GM12878 (cell line): ENCODE data around the gene TCIRG1. TPM values are rescaled to one million over a fixed set of nuclear protein-coding genes. Genes with fewer than 3 reads are reported as not detected.

Experiments used
- ATAC-seq: fragments of 200-7000 bp; cut with Tn5 transposase; 3 replicates; pipeline ENCODE4 v1.9.1; 2020; ENCODE audit warnings: mild to moderate bottlenecking, moderate library complexity
- BruUV-seq: library from RNA; stranded (reverse); fragments of 400-500 nt; replicated peaks from 2 replicates; lab custom pipeline; 2021; lab: Mats Ljungman, UMichigan
- CTCF ChIA-PET: fragments of 300-600 bp; sonication (Branson Sonifier 250); formaldehyde crosslinking; extraction: SDS; loops from one replicate; lab custom pipeline; 2021; ENCODE audit warnings: inconsistent platforms; lab: Yijun Ruan, JAX
- POLR2A ChIA-PET: fragments of 350-600 bp; formaldehyde crosslinking; extraction: SDS; loops from one replicate; lab custom pipeline; 2021; ENCODE audit warnings: inconsistent platforms; lab: Charles Lee
- RAD21 ChIA-PET: fragments of 300-600 bp; sonication (Branson Sonifier 250); formaldehyde crosslinking; loops from one replicate; lab custom pipeline; 2023; ENCODE audit warnings: antibody characterized with exemption; ENCODE audit not compliant: unreplicated experiment; lab: Charles Lee
- SMC1A ChIA-PET: fragments of 300-600 bp; sonication (Branson Sonifier 250); formaldehyde crosslinking; loops from one replicate; lab custom pipeline; 2023; ENCODE audit not compliant: unreplicated experiment, uncharacterized antibody; lab: Charles Lee
- DNase-seq: peaks from one replicate; pipeline ENCODE4 v3.0.0-alpha.2; 2011; ENCODE audit warnings: low read depth, low spot score
- FAIRE-seq: peaks from 3 replicates; lab custom pipeline; 2011; peaks lifted over from hg19 to GRCh38; lab: Jason Lieb, UNC
- H2AFZ ChIP-seq: 2 replicates; pipeline ENCODE4 v1.6.0; 2011; ENCODE audit warnings: low read depth, low read length, control low read depth; ENCODE audit not compliant: control insufficient read depth
- H3K27ac ChIP-seq: 2 replicates; pipeline ENCODE4 v1.5.1; 2011; ENCODE audit warnings: control low read depth; ENCODE audit not compliant: control insufficient read depth, insufficient read depth
- H3K27me3 ChIP-seq, 2 experiments: replicated peaks in 1 of 2; 2 replicates each; pipeline versions ENCODE4 v1.6.0 to v1.6.1; 2011; ENCODE audit warnings: low read length in 1 of 2; ENCODE audit not compliant: control insufficient read depth in 2 of 2, insufficient read depth in 2 of 2
- H3K36me3 ChIP-seq, 2 experiments: 2 replicates each; pipeline ENCODE4 v1.5.1; 2011; ENCODE audit warnings: low read length in 1 of 2; ENCODE audit not compliant: control insufficient read depth in 2 of 2, insufficient read depth in 2 of 2
- H3K4me1 ChIP-seq: 2 replicates; pipeline ENCODE4 v1.6.1; 2011; ENCODE audit warnings: mild to moderate bottlenecking, low read length, moderate library complexity, mixed read lengths; ENCODE audit not compliant: control insufficient read depth, insufficient read depth
- H3K4me2 ChIP-seq: 2 replicates; pipeline ENCODE4 v1.6.0; 2011; ENCODE audit warnings: control low read depth; ENCODE audit not compliant: control insufficient read depth, insufficient read depth
- H3K4me3 ChIP-seq: fragments of 200-600 bp; sonication (generic); 2 replicates; pipeline ENCODE4 v1.5.1; 2016
- H3K79me2 ChIP-seq: 2 replicates; pipeline ENCODE4 v1.6.0; 2011; ENCODE audit warnings: low read length; ENCODE audit not compliant: control insufficient read depth, insufficient read depth
- H3K9ac ChIP-seq: 2 replicates; pipeline ENCODE4 v1.8.0; 2011; ENCODE audit warnings: low read length, control low read depth, mixed read lengths; ENCODE audit not compliant: control insufficient read depth, insufficient read depth
- H3K9me3 ChIP-seq: replicated peaks from 3 replicates; pipeline ENCODE4 v1.5.1; 2011; ENCODE audit warnings: mild to moderate bottlenecking, low read length; ENCODE audit not compliant: control insufficient read depth, insufficient read depth
- H4K20me1 ChIP-seq: 2 replicates; pipeline ENCODE4 v1.6.0; 2011; ENCODE audit not compliant: control insufficient read depth, insufficient read depth
- BHLHE40 ChIP-seq, 2 experiments: fragments of 450-650 bp in 1 of 2; IDR thresholded peaks; 2 replicates each; pipeline ENCODE4 v1.6.1; 2011 to 2017; ENCODE audit warnings: low read depth in 2 of 2, borderline replicate concordance in 1 of 2, improper control_type of control experiment in 1 of 2, low read length in 1 of 2, mild to moderate bottlenecking in 1 of 2
- CHD2 ChIP-seq: IDR thresholded peaks from 2 replicates; pipeline ENCODE4 v1.6.1; 2011; ENCODE audit warnings: low read depth, low read length, improper control_type of control experiment, borderline replicate concordance
- CREB1 ChIP-seq: IDR thresholded peaks from 2 replicates; pipeline ENCODE4 v1.6.1; 2012; ENCODE audit warnings: low read depth, mild to moderate bottlenecking, inconsistent platforms
- JUNB ChIP-seq: IDR thresholded peaks from 2 replicates; pipeline ENCODE4 v1.6.1; 2016; ENCODE audit warnings: antibody characterized with exemption, mild to moderate bottlenecking
- NR2C2 ChIP-seq: IDR thresholded peaks from 2 replicates; pipeline ENCODE4 v1.6.1; 2011; ENCODE audit warnings: borderline replicate concordance, low read depth; ENCODE audit not compliant: control insufficient read depth, insufficient read length
- SMARCA5 ChIP-seq: fragments of 450-650 bp; IDR thresholded peaks from 2 replicates; pipeline ENCODE4 v1.6.1; 2017; ENCODE audit warnings: mild to moderate bottlenecking
- STAT1 ChIP-seq: fragments of 450-650 bp; conservative IDR thresholded peaks from 2 replicates; pipeline ENCODE4 v1.6.1; 2014; ENCODE audit warnings: antibody characterized with exemption, mild to moderate bottlenecking
- TAF1 ChIP-seq: IDR thresholded peaks from 2 replicates; pipeline ENCODE4 v1.6.1; 2011; ENCODE audit warnings: mild to moderate bottlenecking, low read depth, low read length, borderline replicate concordance
- WGBS: methylation state at CpG from one replicate; pipeline ENCODE4 v1.1.6; 2016; ENCODE audit warnings: low lambda C conversion rate; ENCODE audit not compliant: insufficient replicate concordance, insufficient coverage; ENCODE audit errors: missing lambda C conversion rate; 5-methylcytosine and 5-hydroxymethylcytosine counted together
- in situ Hi-C: fragments of 300-500 bp; cut with MboI; formaldehyde crosslinking; loops from 9 replicates; pipeline ENCODE4 v1.14.3; 2018; ENCODE audit warnings: mixed read lengths
- intact Hi-C: fragments of 100-400 bp; cut with micrococcal nuclease; formaldehyde crosslinking; loops from one replicate; pipeline ENCODE4 v1.14.2; 2022; ENCODE audit not compliant: unreplicated experiment
- polyA plus RNA-seq, 11 experiments: library from polyadenylated mRNA; depleted of rRNA in 4 of 11; unstranded in 6 of 11; stranded (reverse) in 5 of 11; fragments of >200 nt; fragmentation: Nextera tagmentation in 4 of 11; fragmentation: Illumina TruSeq in 1 of 11; extraction: Ambion mirVana in 4 of 11; extraction: Trizol in 1 of 11; gene quantifications; 1 replicate in 1 of 11; 2 replicates in 10 of 11; pipeline versions ENCODE4 v1.2.1 to v1.2.3, GENCODE V29; 2011 to 2016; ENCODE audit warnings: inconsistent platforms in 2 of 11, missing spikeins in 2 of 11, low read depth in 1 of 11
- total RNA-seq, 4 experiments: library from RNA; depleted of rRNA in 3 of 4; stranded (reverse); fragments of >200 nt in 3 of 4; fragmentation: Illumina TruSeq in 1 of 4; extraction: Trizol in 1 of 4; gene quantifications; 2 replicates each; pipeline versions ENCODE4 v1.2.1 to v1.2.3, GENCODE V29; 2013 to 2021
- TF ChIP-seq, protein P1 (sequence below): fragments of 450-650 bp; IDR thresholded peaks from 2 replicates; pipeline ENCODE4 v1.6.1; 2018; ENCODE audit warnings: borderline replicate concordance, mild to moderate bottlenecking; ENCODE audit not compliant: partially characterized antibody
- TF ChIP-seq, protein P2 (sequence below): fragments of 450-650 bp; formaldehyde crosslinking; IDR thresholded peaks from 2 replicates; pipeline ENCODE4 v1.4.0; 2020; ENCODE audit warnings: mild to moderate bottlenecking, moderate library complexity
- TF ChIP-seq, protein P3 (sequence below): IDR thresholded peaks from 2 replicates; pipeline ENCODE4 v1.6.1; 2011; ENCODE audit warnings: mild to moderate bottlenecking, low read depth, low read length, moderate library complexity; ENCODE audit not compliant: insufficient replicate concordance
- TF ChIP-seq, protein P4 (sequence below): IDR thresholded peaks from 2 replicates; pipeline ENCODE4 v1.6.1; 2012; ENCODE audit warnings: low read depth, low read length, improper control_type of control experiment
- TF ChIP-seq, protein P5 (sequence below): fragments of 450-650 bp; IDR thresholded peaks from 2 replicates; pipeline ENCODE4 v1.6.1; 2017; ENCODE audit warnings: borderline replicate concordance

TCIRG1 gene
- total and polyA plus RNA-seq, 10 of the 15 experiments (the other 5 are each of a cell fraction or from before 2014, with no cell fraction given): 0.76 to 218 (median 87.4) TPM

DNA sequence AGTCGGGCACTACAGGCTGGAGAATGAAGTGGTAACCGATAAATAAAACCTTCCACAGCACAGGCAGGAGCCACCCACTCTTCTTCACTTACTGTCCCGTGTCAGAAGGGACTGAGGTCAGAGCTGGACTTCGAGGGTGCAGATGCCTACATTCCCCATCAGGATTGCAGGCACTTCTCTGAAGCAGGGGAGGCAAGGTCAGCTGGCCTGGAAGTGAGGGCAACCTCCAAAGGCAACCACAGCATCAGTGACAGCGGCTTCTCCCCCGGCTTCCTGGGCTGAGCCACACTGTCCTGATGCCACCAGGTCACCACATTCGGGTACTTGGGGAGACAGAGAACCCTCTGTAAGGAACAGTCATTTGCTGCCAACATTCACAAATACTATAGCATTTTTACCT is 22.7 kb downstream of the TCIRG1 start (continued):
- TF ChIP-seq, protein P1, sequence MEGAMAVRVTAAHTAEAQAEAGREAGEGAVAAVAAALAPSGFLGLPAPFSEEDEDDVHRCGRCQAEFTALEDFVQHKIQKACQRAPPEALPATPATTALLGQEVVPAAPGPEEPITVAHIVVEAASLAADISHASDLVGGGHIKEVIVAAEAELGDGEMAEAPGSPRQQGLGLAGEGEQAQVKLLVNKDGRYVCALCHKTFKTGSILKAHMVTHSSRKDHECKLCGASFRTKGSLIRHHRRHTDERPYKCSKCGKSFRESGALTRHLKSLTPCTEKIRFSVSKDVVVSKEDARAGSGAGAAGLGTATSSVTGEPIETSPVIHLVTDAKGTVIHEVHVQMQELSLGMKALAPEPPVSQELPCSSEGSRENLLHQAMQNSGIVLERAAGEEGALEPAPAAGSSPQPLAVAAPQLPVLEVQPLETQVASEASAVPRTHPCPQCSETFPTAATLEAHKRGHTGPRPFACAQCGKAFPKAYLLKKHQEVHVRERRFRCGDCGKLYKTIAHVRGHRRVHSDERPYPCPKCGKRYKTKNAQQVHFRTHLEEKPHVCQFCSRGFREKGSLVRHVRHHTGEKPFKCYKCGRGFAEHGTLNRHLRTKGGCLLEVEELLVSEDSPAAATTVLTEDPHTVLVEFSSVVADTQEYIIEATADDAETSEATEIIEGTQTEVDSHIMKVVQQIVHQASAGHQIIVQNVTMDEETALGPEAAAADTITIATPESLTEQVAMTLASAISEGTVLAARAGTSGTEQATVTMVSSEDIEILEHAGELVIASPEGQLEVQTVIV: no peak
- TF ChIP-seq, protein P2, sequence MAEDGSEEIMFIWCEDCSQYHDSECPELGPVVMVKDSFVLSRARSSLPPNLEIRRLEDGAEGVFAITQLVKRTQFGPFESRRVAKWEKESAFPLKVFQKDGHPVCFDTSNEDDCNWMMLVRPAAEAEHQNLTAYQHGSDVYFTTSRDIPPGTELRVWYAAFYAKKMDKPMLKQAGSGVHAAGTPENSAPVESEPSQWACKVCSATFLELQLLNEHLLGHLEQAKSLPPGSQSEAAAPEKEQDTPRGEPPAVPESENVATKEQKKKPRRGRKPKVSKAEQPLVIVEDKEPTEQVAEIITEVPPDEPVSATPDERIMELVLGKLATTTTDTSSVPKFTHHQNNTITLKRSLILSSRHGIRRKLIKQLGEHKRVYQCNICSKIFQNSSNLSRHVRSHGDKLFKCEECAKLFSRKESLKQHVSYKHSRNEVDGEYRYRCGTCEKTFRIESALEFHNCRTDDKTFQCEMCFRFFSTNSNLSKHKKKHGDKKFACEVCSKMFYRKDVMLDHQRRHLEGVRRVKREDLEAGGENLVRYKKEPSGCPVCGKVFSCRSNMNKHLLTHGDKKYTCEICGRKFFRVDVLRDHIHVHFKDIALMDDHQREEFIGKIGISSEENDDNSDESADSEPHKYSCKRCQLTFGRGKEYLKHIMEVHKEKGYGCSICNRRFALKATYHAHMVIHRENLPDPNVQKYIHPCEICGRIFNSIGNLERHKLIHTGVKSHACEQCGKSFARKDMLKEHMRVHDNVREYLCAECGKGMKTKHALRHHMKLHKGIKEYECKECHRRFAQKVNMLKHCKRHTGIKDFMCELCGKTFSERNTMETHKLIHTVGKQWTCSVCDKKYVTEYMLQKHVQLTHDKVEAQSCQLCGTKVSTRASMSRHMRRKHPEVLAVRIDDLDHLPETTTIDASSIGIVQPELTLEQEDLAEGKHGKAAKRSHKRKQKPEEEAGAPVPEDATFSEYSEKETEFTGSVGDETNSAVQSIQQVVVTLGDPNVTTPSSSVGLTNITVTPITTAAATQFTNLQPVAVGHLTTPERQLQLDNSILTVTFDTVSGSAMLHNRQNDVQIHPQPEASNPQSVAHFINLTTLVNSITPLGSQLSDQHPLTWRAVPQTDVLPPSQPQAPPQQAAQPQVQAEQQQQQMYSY (CRISPR knock-in tag): no peak
- no peak for TF ChIP-seq NR2C2
- TF ChIP-seq, all 136 proteins: peak for 0

DNA sequence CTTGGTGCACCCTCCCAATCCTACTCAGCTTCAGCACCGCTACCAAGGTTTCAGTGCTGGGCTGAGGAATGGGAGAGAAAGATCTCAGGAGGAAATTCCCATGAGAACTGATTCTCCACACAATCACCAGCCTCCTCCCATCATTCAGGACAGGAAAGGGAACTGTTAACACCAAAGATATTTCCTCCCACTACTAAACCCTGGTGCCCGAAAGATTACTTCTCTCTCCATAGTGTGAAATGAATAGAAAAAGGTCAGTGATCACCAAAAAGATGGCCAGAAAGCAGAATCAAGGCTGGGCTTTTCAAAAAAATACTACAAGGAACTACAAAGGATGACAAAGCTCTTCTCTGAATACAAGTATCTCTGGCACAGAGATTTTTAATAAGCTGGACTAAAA is 26.1 kb downstream of the TCIRG1 start:
- Histone ChIP-seq H3K27me3 (no peaks in the 10 kb centered on the region), H3K27ac (no peak overlapping the region), H3K4me1 (no peaks in the 10 kb centered on the region), H4K20me1 (no peaks in the 10 kb centered on the region), H3K9me3 (no peaks in the 10 kb centered on the region), H3K9ac (no peak overlapping the region), H3K36me3 (peaks cover 20 to 38% of the 10 kb centered on the region in 2 experiments), H3K79me2 (no peaks in the 10 kb centered on the region), H3K4me2 (no peak overlapping the region), H3K4me3 (no peak overlapping the region), H2AFZ (no peak overlapping the region)
- no peak for TF ChIP-seq BHLHE40 (IDR thresholded peaks at IDR 0.05; ENCODE audit: borderline replicate concordance in 1 of 2, low read depth in 2 of 2, low read length in 1 of 2)
- TF ChIP-seq, protein P3, sequence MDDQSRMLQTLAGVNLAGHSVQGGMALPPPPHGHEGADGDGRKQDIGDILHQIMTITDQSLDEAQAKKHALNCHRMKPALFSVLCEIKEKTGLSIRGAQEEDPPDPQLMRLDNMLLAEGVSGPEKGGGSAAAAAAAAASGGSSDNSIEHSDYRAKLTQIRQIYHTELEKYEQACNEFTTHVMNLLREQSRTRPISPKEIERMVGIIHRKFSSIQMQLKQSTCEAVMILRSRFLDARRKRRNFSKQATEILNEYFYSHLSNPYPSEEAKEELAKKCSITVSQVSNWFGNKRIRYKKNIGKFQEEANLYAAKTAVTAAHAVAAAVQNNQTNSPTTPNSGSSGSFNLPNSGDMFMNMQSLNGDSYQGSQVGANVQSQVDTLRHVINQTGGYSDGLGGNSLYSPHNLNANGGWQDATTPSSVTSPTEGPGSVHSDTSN: no peak
- no peak for TF ChIP-seq JUNB
- TF ChIP-seq, protein P4, sequence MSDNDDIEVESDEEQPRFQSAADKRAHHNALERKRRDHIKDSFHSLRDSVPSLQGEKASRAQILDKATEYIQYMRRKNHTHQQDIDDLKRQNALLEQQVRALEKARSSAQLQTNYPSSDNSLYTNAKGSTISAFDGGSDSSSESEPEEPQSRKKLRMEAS: no peak
- no peak for TF ChIP-seq STAT1
- TF ChIP-seq CHD2: no peak
- TF ChIP-seq, protein P5, sequence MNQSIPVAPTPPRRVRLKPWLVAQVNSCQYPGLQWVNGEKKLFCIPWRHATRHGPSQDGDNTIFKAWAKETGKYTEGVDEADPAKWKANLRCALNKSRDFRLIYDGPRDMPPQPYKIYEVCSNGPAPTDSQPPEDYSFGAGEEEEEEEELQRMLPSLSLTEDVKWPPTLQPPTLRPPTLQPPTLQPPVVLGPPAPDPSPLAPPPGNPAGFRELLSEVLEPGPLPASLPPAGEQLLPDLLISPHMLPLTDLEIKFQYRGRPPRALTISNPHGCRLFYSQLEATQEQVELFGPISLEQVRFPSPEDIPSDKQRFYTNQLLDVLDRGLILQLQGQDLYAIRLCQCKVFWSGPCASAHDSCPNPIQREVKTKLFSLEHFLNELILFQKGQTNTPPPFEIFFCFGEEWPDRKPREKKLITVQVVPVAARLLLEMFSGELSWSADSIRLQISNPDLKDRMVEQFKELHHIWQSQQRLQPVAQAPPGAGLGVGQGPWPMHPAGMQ: no peak
- no peak for TF ChIP-seq CREB1
- no peak for TF ChIP-seq TAF1
- TF ChIP-seq SMARCA5: no peak
- in situ Hi-C loops: no loop called here
- DNase-seq (no peak), FAIRE-seq (no peak), ATAC-seq (no peak)
- RAD21 ChIA-PET: no interaction called here
- SMC1A ChIA-PET: interaction anchor here (0.6 to 1.1 kb wide), 2 partner anchors 20 to 777 kb away, joined by 3 read pairs; no protein-coding TSS in a partner anchor
- CTCF ChIA-PET: interaction anchor here (1.2 to 1.6 kb wide), 2 partner anchors 109 to 140 kb away, joined by 3 read pairs; no protein-coding TSS in a partner anchor
- WGBS: 67% methylated on average over 2 of the region's 2 CpGs
- BruUV-seq: no TSS peak
- intact Hi-C loops: no loop called here
- POLR2A ChIA-PET: no interaction called here
